Stimulated activated CD8-positive, alpha-beta memory T cell treated with anti-CD3 and anti-CD28 coated beads, Interleukin-4, amount 100 ng/mL, for 1 hour (primary cell): ENCODE data around the gene KCNG2.

Experiments
- DNase-seq, 2 donors: peaks; one replicate each; pipeline ENCODE4 v3.0.0-alpha.2; 2020; ENCODE audit warnings: low read depth in 2 of 2, low spot score in 1 of 2

The KCNG2 gene

DNA sequence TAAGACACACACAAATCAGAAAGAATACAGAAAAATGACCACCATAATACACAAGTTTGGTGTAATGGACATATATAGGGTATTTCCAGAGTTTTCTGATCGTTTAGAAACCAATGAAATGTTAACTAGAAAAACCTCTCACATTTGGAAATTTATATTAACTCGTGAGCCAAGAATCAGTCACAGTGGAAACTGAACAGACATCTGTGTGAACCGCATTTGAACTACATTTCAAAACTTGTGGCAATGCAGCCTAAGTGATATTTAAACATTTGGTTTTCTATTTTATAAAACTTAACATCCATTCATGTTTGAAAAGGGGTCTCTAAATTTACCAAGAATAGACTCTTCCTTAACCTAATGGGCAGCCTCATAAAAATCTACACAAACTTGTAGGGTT, 29.0 kb upstream of the KCNG2 start:
- no peak for DNase-seq

DNA sequence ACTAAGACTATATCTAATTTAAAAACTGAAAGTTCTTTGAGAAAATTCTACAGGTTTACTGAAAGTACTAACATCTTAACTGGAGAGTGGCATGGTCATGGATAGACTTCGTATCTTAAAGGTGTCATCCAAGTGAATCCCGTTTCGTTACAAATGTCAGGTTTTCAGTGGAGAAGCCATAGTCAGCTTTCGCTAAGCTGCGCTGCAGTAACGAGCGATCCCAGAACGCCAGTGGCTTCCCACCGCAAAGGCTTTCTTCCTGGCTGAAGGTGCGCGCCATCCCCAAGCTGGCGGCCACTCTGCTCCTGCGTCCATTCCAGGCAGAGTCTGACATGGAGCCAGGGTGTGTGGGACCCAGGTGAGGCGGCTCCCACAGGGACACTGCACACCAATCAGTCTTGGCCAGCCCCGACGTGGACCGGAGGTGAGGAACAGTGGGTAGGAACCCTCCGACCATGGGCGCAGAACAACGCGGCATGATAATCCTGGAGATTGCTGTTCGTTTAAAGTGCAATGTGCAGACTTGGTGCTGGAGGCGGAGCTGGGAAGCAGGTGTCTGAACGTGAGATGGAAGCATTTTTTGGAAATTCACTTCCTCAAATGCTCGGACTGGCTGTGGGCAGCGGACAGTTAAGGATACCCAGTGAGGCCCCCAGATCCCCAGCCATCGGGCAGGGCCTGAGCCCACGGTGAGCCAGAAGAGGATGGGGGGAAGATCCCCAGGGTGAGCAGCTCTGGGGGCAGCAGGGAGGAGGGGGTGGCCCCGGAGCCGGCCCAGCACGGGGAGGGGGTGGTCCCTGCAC, 27.8 kb upstream of the KCNG2 start:
- no peak for DNase-seq

DNA sequence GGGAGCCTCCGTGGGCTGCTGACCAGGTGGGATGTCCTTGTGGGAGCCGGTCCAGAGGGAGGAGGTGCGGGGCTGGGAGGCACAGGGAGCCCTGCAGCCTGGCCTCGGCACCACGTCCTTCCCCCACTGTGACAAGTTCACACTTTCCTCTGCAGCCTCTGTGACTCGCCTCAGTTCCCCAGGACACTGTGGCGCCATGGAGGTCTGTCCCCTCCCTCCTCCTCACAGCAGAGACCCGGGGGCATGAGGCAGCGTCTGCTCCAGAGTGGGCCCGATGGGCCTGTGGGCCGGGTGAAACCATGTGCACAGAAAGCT, 27.3 kb upstream of the KCNG2 start:
- no peak for DNase-seq

DNA sequence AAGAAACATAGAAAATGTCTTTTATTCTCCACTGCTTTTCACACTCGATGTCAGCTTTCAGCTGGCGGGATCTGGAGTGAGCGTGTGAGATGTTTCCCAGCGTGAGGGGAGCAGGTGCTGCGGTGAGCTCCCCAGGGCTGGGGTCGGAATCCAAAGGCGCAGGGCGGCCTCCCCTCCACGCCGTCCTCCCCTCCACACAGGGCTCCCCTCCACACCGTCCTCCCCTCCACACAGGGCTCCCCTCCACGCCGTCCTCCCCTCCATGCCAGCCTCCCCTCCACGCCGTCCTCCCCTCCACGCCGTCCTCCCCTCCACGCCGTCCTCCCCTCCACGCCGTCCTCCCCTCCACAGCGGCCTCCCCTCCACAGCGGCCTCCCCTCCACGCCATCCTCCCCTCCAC, 26.9 kb upstream of the KCNG2 start:
- no peak for DNase-seq

DNA sequence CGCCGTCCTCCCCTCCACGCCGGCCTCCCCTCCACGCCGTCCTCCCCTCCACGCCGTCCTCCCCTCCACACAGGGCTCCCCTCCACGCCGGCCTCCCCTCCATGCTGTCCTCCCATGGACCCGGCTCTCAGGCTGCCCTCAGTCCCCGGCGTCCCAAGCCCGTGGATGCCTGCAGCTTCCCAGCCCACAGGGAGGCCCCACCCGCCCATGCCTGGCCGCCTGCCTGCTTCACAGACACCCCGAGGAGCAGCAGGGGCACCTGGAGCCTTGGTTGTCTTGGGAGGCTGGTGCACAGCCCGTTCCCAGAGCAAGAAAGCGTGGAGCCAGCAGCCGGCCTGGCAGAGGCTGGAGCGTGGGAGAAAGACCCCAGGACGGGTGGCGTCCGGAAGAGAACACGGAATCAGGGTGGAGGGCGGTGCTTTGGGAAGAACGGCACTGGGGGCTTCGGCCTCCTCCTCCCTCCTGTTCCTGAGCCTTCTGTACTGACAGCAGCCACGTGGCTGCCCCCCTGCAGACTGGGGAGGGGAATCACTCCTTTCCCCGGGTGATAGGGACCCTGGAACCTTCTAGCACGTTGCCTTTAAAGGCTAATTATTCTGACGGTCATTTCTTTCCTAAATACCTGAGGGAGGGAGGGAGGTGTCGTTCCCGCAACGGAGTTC, 26.2 kb upstream of the KCNG2 start:
- DNase-seq, result no peak

DNA sequence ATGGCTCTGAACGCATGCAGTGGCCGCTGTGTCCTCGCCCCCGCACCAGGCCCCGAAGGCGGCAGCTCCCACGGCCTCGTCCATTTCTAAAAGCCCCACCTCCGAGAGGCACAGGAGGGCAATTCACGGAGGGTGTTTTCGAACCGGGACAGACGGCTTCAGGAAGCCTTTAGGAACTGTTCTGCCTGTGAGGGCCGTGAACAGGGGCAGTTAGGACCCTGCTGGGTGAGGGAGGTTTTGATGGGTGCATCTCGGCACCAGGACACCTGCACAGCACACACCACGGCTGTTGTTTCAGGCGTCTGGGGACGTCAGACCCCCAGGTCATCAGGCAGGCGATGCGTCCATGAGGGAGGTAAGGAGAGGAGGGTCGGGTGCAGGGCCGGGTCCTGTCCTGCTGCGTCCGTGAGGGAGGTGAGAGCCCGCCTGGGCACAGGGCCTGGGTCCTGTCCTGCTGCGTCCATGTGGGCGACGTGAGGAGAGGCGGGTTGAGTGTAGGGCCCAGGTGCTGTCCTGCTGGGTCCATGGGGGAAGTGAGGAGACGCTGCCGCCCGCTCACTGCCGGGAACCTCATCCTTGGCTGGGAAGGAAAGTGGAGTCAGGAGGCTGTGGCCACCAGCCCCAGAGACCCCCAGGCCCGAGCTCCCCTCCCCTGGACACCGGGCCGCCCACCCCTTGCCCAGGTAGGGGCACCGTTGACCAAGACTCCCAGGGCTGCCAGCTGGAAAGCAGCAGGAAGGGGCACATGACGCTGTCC, 25.5 kb upstream of the KCNG2 start:
- no peak for DNase-seq

DNA sequence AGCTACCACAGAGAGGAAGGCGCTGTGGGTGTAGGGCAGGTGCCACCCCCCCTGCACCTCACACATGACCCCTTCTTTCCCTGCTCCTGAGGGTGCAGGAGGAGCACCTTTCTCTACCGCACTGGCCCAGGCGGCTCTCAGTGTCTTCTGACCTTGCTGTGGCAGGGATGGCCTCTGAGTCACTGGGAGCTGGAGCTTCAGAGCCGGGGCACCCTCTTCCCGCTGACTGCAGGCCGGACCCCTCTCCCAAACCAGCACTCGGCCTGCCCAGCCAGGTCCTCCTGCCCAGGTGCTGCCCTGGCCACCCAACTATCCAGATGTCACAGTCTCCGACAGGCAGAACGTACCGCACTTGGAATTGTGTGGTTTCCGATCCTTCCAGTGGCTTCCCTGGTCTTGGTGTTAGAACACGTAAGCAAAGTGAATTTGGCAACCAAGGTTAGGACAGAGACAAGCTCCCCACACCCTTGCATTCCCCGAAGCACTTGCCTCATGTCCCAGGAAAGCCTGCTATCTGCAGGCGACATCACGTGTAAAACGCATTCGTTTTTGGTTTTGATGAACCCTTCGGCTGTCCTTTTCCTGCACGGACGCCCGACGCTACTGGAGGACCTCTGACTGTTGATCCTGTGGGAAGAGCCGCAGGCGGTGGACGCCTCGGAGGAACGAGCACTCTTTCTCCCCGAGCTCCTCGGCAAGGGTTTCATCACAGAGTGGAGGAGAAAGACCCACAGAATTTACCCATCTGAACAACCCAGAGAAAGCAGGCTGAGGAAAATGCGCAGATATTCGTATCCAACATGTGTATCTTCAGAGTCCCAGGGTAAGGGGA, 24.7 kb upstream of the KCNG2 start:
- no peak for DNase-seq

DNA sequence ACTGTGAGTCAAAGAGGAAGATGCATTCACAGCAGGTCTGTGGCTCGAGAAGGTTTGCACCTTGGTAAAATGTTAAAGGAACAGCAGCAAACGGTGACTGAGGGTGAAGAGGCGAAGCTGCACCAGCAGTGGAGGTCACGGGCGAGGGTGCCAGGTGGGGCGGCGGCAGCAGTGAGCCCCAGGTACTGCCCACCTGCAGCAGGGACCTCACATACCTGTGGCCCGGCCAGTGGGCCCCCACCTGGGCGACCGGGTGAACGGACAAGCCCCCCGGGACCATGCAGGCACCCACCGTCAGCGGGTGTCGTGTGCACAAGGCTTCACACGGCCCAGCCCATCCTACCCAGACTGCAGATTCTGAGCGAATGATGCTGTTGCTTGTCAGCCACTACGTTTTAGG, 23.6 kb upstream of the KCNG2 start:
- DNase-seq, result no peak

DNA sequence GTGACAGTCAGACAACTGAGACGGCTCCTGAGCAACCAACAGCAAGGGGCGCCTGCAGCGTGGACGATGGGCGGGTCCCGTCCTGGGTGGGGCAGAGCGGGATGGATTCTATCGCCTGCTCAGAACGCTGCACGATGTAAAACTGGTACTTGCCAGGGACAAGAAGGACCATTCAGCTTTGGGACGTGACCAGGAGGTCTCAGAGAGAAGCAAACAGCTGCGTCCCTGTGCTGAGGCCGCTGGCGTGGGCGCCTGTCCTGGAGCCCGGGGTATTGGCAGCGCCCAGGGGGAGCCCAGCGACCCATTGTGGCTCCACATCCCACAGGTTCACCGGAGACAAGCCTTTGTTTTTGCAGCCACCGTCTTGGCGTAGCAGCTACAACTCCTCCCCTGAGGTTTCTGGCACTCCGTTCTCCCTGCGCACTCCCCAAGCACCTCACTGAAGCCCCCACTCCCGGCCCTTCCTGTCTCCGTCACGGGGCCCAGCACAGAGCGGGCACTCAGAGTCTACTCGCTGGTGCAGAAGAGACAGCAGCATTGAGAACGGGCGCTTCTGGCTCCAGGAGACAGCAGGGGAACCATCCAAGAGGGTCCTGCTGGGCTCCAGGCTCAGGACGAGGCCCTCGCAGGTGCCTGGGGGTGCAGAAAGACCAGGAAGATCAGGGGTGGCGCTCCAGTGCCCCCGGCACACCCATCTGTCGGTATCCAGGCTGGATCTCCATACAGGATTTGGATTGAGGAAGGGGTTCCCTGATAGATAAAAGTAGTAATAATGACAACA, 22.1 kb upstream of the KCNG2 start:
- no peak for DNase-seq

DNA sequence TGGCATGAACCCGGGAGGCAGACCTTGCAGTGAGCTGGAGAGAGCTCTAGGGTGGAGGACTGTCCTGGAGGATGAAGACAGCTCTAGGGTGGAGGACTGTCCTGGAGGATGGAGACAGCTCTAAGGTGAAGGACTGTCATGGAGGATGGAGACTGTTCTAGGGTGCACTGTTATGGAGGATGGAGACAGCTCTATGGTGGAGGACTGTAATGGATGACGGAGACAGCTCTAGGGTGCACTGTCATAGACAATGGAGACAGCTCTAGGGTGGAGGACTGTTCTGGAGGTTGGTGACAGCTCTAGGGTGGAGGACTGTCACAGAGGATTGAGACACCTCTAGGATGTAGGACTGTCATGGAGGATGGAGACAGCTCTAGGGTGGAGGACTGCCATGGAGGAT, 21.1 kb upstream of the KCNG2 start:
- no peak for DNase-seq

DNA sequence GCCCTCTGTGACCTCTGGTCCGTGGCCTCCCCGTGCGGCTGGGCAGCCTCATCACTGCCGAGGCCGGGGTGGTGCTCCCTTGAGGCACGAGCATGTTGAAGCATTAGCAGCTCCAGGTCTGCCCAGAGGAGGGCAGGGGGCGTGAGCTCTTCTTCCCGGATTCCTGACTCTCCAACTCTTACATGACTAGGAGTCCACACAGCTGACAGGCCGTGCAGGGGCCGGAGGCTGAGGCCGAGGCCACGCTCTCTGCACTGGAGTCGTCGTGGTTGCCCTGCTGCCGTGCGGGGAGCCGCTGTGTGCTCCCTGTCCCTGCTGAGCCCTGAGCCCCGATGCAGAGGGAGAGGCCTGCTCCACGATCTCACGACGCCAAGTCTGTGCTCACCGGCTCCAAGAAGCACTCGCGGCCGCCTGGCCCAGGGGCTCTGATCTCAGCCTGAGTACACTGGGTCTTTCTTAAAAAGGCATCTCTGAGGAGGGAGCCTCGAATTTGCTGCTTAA, 19.4 kb upstream of the KCNG2 start:
- DNase-seq, result no peak

DNA sequence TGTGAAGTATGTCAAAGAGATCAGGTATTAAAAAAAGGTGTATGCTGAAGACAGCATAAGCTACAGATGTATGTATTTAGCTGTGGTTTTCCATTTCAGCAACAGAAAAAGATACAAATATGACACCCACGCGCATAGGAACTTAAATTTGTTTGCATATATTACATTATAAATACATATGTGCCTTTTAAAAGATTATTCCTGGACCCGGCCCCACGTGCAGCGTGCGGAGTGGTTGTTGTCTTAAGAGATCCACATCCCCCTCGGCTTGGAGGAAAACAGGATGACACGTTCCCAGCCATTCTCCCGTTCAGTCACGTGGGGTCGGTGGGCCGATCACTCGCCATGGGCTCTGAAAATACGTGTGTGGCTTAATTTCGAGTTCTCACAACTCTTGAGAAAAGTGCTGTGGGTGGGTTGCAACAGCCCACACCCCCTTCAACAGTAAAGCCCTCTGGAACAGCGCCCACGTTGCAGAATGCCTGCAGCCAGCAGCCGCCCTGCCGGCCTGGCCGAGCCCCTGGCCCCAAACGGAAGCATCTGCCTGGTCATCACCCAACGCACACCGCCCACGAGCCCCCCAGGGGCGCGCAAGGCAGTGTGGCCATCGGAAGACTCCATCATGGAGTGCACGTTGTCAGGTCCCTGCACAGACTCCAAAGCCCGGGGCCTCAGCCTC, 18.6 kb upstream of the KCNG2 start:
- DNase-seq, result no peak

DNA sequence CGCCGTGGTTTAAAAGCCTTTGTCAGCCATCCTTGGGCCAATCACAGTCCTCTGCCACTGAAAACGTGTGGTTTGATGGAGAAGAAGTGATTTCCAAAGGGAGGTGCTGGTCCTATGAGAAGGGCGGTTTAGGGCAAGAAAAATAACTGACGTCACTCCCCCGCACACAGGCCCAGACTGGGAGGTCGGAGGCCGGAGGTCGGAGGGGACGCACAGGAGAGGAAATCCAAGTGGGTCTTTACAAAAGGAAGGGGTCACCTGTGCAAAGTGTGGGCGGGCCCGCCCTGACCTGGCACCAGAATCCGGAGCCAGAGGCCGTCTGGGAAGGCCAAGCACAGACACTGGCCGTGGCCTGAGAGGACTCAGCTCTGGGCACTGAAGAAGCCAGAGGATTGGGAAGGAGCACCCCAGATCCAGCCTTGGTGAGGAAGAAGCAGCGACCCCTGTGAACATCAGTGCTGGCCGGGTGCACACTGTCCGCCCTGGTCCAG, 18.0 kb upstream of the KCNG2 start:
- no peak for DNase-seq

DNA sequence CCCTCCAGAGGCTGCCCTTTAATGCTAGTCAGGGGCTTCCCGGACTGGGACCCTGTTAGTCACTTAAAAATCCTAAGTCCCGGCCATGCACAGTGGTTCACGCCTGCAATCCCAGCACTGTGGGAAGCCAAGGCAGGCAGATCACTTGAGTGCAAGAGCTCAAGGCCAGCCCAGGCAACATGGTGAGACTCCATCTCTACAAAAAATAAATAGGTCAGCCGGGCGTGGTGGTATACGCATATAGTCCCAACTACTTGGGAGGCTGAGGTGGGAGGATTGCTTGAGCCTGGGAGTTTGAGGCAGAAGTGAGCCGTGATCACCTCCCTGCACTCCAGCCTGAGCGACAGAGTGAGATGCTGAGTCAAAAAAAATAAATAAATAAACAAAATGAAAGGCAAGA, 17.2 kb upstream of the KCNG2 start:
- no peak for DNase-seq

DNA sequence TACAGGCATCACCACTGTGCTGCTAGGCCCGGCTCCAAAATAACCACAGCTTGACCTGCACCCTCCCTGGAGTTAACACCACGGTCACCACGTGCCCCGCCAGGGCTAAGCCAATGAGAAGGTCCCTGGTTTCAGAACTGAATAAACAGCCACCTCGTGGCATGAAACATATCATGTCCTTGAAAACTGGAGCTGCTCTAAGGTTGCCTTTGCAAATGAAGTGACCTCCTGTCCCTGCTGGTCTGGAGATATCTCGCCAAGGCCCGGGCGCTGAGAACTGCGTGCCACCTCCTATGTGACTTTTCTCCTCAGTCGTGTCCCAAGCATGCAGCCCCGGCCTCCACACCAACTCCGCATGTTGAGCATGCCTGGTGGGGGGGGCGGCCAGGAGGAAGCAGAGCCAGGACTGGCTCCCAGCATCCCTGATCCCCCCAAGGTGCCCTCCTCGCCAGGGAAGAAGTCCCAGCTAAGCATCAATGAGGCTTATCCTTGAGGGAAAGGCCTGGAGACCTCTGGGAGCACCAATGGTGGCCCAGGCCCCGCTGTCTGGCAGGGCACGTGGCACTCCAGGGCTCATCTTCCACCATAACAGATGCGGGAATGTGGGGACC, 16.3 kb upstream of the KCNG2 start:
- DNase-seq, result no peak

DNA sequence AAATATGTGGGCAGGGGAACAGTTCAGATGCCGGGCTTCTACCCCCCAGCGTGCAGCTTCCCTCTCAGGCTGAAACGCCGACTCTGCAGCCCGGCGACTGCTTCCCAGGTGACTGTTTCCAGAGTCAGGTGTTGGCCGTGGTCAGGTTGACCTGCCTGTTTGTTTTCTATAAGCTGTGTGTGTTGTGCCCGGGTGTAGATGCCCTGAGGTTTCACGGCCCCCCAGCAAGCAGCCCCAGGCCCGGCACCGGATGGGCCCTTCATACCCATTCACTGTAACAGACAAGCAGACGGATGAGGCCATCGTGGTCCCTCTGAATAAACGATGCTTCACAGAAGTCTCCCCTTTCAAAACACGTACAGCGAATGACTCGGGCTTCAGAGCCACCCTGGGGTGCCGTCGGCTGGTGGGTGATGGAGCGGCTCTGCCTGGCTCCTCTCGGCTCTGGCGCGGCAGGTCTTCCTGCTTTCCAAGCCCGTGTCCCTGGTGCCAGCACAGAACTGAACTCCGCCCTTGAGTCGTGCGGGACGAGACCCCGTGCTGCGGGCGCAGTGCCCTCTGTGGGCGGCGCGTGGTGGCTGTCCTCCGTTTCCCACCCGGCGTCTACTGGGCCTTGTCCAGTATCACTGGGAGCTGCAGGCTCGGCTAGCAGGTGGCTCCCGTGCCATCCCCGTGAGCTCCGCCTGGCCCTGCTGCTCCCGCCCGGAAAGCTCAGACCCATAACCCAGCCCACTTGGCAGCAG, 15.0 kb upstream of the KCNG2 start:
- DNase-seq, result no peak

DNA sequence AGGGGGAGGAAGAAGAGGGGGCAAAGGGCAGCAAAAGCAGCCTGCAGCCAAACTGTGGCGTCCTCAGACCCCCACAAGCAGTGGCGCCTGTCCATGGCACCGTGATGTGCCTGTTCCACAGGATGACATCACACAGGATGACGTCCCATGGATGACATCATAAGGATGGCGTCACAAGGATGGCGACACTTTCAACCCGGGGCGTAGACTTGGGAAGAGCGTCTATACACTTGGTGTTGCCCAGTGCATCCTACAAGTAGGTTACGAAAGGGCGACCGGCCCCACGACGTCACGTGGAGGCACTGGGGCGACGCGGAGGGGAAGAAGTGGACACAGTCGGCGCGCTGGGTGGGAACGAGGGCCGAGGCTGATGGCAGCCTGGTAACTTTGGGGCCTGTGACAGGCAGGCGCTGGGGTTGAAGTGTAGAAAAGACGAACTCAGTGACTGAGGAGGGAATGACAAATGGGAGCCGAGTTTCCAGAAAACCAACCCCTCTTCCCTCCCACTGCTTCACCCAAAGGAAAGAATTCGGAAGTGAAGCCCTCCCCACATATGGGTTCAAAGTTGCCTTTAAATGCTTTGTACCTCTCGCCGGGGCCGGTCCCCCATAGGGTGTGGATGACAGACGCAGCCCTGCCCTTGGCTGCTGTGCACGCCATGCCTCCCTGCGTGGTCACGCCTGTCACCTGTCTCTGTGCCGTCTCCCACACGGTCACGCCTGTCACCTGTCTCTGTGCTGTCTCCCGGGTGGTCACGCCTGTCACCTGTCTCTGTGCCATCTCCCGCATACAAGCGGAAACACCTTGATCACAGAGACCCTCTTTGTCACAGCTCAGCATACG, 13.4 kb upstream of the KCNG2 start:
- no peak for DNase-seq
